ENCODE data around the gene IRS2. TPM values are rescaled to one million over a fixed set of nuclear protein-coding genes. Genes with fewer than 3 reads are reported as not detected.

Gene IRS2
- total RNA-seq, 1 donor from 2014 or later, result 2.6 TPM

DNA sequence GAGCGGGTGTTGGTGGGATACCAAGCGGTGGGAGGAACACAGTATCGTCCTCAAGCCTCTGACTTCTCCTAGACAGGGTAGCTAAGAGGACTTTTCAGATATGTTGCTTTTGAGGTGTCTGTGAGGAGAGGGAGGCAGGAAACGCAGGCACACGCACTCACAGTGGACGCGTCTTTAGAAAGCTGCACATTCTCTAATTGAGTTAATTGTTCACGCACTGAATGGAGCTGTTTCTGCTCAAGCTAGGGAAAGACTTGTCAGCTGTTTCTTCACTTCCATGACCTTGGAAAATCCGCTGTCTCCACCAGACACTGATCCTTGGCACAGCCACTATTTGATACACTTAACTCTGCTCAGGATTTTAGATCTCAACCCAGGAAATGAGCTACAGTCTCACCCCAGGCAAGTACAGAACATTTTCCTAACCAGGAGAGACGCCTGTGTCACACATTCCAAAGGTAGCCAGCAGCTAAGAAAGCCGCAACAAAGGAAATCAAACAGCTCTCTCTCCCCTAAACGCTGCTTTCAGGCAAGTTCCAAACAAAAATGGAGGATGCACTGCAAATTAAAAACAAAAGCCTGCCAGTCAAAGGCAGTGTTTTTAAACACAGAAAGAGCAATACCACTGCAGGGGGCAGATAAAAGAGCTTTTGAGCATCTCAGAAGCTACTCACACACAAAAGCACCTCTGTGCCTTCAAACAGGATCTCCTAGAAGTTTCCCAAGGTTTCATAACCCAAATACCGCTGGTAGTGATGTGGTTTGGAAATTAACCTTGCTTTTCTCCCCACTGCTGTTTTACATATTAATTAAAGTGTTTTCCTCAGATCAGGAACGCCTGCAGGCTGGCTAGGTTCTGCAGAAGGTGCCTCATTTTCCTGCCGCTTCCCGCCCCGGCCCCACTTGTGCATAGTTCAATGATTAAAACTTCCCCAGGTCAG lies 57.3 kb downstream of the IRS2 start:
- Histone ChIP-seq H3K36me3 (ENCODE audit: control insufficient read depth in 3 of 3, insufficient read depth in 3 of 3, low read length in 3 of 3) (no peaks in the 10 kb centered on the region), H3K27me3 (ENCODE audit: control insufficient read depth in 3 of 3, insufficient read depth in 3 of 3, low read length in 3 of 3) (peaks cover 4 to 20% (median 15%) of the 10 kb centered on the region in 3 donors), H3K4me1 (ENCODE audit: control insufficient read depth in 3 of 3, insufficient read depth in 3 of 3, low read length in 3 of 3) (peaks cover 0 to 2% (median 0%) of the 10 kb centered on the region in 3 donors), H3K9me3 (ENCODE audit: control insufficient read depth in 3 of 3, low read length in 3 of 3) (peaks cover 0 to 2% (median 2%) of the 10 kb centered on the region in 3 donors), H3K9ac (ENCODE audit: low read depth in 1 of 3, low read length in 3 of 3) (no peak overlapping the region), H3K27ac (ENCODE audit: low read depth, low read length) (no peak overlapping the region), H3K4me3 (ENCODE audit: low read length in 3 of 3) (no peak overlapping the region)

DNA sequence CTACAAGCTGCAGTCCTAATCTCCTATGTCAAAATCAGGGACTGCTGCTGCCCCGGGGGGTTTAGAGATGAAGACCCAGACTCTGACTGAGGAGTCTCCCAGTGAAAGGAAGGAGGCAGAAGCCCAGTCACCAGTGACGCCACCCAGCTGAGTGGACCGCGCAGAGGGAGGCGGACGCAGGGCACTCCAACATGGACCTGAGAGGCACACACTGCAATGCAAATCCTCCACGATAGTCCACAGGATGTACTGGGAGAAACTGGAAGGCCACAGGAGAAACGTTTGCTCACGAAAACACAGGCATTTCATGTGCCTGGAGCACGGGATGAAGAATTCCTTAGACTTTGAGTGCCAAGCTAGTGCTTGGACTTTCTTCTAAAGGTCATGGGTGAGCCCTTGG lies 58.3 kb downstream of the IRS2 start:
- H3K9ac ChIP-seq (ENCODE audit: low read depth in 1 of 3, low read length in 3 of 3), result no peak overlapping the region
- H3K36me3 ChIP-seq (ENCODE audit: control insufficient read depth in 3 of 3, insufficient read depth in 3 of 3, low read length in 3 of 3), result no peaks in the 10 kb centered on the region
- no peak overlapping the region for H3K27ac ChIP-seq (ENCODE audit: low read depth, low read length)
- H3K4me1 ChIP-seq (ENCODE audit: control insufficient read depth in 3 of 3, insufficient read depth in 3 of 3, low read length in 3 of 3), result peaks cover 0 to 2% (median 0%) of the 10 kb centered on the region in 3 donors
- no peak overlapping the region for H3K4me3 ChIP-seq (ENCODE audit: low read length in 3 of 3)
- H3K27me3 ChIP-seq (ENCODE audit: control insufficient read depth in 3 of 3, insufficient read depth in 3 of 3, low read length in 3 of 3), result peaks cover 4 to 20% (median 15%) of the 10 kb centered on the region in 3 donors
- H3K9me3 ChIP-seq (ENCODE audit: control insufficient read depth in 3 of 3, low read length in 3 of 3), result peaks cover 0 to 2% (median 2%) of the 10 kb centered on the region in 3 donors

DNA sequence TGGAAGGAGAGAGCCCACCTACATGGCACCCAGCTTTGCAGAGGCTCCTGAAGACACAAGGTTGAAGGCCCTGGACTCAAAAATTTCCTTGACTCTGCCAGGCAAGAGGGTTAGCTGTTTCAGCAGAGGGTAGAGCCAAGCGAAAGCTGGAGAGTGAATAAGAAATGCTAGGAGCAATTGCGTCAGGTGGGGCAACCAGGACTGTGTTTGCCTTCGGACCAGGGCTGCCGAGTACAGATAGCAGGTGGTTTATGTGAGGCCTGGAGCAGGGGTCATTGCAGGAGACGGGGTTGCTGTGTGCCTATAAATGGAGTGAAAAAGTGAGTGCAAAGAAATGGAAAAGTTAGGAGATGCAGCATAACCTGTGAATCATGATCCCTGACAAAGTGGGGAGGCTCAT lies 59.1 kb downstream of the IRS2 start:
- H3K36me3 ChIP-seq (ENCODE audit: control insufficient read depth in 3 of 3, insufficient read depth in 3 of 3, low read length in 3 of 3), result no peaks in the 10 kb centered on the region
- H3K27me3 ChIP-seq (ENCODE audit: control insufficient read depth in 3 of 3, insufficient read depth in 3 of 3, low read length in 3 of 3), result peaks cover 4 to 20% (median 15%) of the 10 kb centered on the region in 3 donors
- no peak overlapping the region for H3K9ac ChIP-seq (ENCODE audit: low read depth in 1 of 3, low read length in 3 of 3)
- no peak overlapping the region for H3K27ac ChIP-seq (ENCODE audit: low read depth, low read length)
- peaks cover 0 to 2% (median 2%) of the 10 kb centered on the region in 3 donors for H3K9me3 ChIP-seq (ENCODE audit: control insufficient read depth in 3 of 3, low read length in 3 of 3)
- H3K4me3 ChIP-seq (ENCODE audit: low read length in 3 of 3), result no peak overlapping the region
- peaks cover 0 to 2% (median 0%) of the 10 kb centered on the region in 3 donors for H3K4me1 ChIP-seq (ENCODE audit: control insufficient read depth in 3 of 3, insufficient read depth in 3 of 3, low read length in 3 of 3)

DNA sequence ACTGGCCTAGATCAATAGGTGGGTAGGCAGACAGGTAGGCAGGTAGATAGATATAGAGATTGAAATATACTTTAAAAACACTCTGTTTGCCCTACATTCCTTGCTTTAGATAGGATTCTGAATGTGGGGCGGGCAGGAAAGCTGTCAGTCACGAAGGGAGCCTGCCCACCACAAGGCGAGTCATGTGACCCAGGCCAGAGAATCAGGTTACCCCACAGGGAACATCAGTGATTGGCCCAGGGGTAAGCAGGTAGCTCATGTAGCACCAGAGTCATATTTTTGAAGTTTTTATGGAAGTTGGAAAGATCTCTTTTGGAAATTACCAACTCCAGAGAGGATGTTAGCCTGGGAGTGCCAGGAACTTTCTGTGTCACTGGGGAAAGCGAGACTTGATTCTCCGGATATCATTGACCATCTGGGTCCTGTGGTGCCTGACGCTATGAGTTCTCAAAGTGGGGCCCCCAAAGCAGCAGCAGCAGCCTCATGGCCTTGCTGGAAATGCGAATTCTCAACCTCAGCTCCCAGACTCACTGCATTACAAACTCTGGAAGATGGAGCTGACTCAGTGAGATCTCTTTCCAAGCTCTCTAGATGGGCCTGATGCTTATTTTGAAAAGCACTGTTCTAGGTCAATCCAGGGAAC lies 60.3 kb downstream of the IRS2 start:
- no peaks in the 10 kb centered on the region for H3K36me3 ChIP-seq (ENCODE audit: control insufficient read depth in 3 of 3, insufficient read depth in 3 of 3, low read length in 3 of 3)
- no peak overlapping the region for H3K9ac ChIP-seq (ENCODE audit: low read depth in 1 of 3, low read length in 3 of 3)
- H3K27ac ChIP-seq (ENCODE audit: low read depth, low read length), result no peak overlapping the region
- peaks cover 0 to 2% (median 0%) of the 10 kb centered on the region in 3 donors for H3K4me1 ChIP-seq (ENCODE audit: control insufficient read depth in 3 of 3, insufficient read depth in 3 of 3, low read length in 3 of 3)
- H3K4me3 ChIP-seq (ENCODE audit: low read length in 3 of 3), result no peak overlapping the region
- H3K27me3 ChIP-seq (ENCODE audit: control insufficient read depth in 3 of 3, insufficient read depth in 3 of 3, low read length in 3 of 3), result peaks cover 4 to 20% (median 15%) of the 10 kb centered on the region in 3 donors
- peaks cover 0 to 2% (median 0%) of the 10 kb centered on the region in 3 donors for H3K9me3 ChIP-seq (ENCODE audit: control insufficient read depth in 3 of 3, low read length in 3 of 3)

DNA sequence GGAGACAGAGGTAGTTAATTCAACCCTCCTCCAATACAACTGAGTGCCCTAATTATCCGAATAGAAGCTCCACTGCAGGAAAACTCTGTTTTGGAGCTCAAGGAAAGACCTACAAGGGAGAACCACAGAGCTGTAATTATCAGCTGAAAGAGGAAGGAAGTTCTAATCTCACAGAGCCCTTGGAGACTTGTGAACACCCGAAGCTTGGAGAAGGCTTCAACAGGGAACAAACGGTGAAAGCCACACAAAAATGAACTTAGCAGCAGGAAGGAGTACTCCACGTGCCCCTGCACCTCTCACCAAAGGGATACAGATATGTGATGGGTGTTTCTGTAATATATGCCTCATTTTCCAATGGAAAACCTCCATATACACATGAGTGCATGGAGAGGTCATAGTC lies 61.1 kb downstream of the IRS2 start:
- peaks cover 4 to 19% (median 15%) of the 10 kb centered on the region in 3 donors for H3K27me3 ChIP-seq (ENCODE audit: control insufficient read depth in 3 of 3, insufficient read depth in 3 of 3, low read length in 3 of 3)
- H3K27ac ChIP-seq (ENCODE audit: low read depth, low read length), result no peak overlapping the region
- no peak overlapping the region for H3K9ac ChIP-seq (ENCODE audit: low read depth in 1 of 3, low read length in 3 of 3)
- peaks cover 0 to 2% (median 0%) of the 10 kb centered on the region in 3 donors for H3K4me1 ChIP-seq (ENCODE audit: control insufficient read depth in 3 of 3, insufficient read depth in 3 of 3, low read length in 3 of 3)
- H3K9me3 ChIP-seq (ENCODE audit: control insufficient read depth in 3 of 3, low read length in 3 of 3), result peaks cover 0 to 2% (median 0%) of the 10 kb centered on the region in 3 donors
- no peaks in the 10 kb centered on the region for H3K36me3 ChIP-seq (ENCODE audit: control insufficient read depth in 3 of 3, insufficient read depth in 3 of 3, low read length in 3 of 3)
- H3K4me3 ChIP-seq (ENCODE audit: low read length in 3 of 3), result no peak overlapping the region

DNA sequence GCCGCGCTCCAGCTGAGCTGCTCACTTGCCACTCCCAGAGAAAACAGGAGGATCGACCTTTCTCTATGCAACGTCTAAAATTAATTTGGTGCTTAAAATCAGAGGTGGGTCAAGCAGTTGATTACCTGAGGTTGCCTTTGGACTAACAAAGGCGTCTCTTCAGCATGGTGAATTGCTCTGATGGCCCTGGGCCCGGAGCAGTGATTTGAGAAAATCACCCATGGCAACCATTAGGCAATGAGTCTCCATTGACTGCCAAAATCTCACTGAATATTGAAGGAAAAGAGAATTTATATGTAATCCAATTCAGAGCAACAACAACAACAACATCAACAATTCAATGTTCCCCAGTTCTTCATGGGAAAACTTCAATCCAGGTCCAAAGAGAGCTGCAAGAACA lies 61.8 kb downstream of the IRS2 start:
- H3K9me3 ChIP-seq (ENCODE audit: control insufficient read depth in 3 of 3, low read length in 3 of 3), result peaks cover 0 to 2% (median 0%) of the 10 kb centered on the region in 3 donors
- no peak overlapping the region for H3K4me3 ChIP-seq (ENCODE audit: low read length in 3 of 3)
- no peaks in the 10 kb centered on the region for H3K36me3 ChIP-seq (ENCODE audit: control insufficient read depth in 3 of 3, insufficient read depth in 3 of 3, low read length in 3 of 3)
- peaks cover 4 to 15% (median 15%) of the 10 kb centered on the region in 3 donors for H3K27me3 ChIP-seq (ENCODE audit: control insufficient read depth in 3 of 3, insufficient read depth in 3 of 3, low read length in 3 of 3)
- no peak overlapping the region for H3K27ac ChIP-seq (ENCODE audit: low read depth, low read length)
- no peak overlapping the region for H3K9ac ChIP-seq (ENCODE audit: low read depth in 1 of 3, low read length in 3 of 3)
- peaks cover 0 to 2% (median 0%) of the 10 kb centered on the region in 3 donors for H3K4me1 ChIP-seq (ENCODE audit: control insufficient read depth in 3 of 3, insufficient read depth in 3 of 3, low read length in 3 of 3)

DNA sequence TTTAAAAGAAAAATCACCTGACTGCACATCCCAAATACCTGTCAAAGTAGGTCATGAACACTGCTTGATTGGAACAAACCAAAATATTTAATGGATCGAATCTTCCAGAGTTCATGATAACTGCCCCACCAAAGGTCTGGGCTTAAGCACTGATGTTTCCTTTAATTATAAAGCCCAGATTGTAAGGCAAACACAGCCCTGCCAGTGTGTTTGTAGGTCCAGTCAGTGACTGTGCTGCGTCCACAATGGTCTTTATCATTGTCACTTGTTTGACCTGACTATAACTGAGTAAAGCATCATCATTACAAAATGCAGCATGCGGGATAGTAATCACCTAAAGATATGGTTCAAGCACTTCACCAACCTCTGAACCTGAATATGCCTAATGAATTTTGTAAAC lies 63.3 kb downstream of the IRS2 start:
- H3K4me1 ChIP-seq (ENCODE audit: control insufficient read depth in 3 of 3, insufficient read depth in 3 of 3, low read length in 3 of 3), result peaks cover 0 to 2% (median 0%) of the 10 kb centered on the region in 3 donors
- no peaks in the 10 kb centered on the region for H3K36me3 ChIP-seq (ENCODE audit: control insufficient read depth in 3 of 3, insufficient read depth in 3 of 3, low read length in 3 of 3)
- no peak overlapping the region for H3K27ac ChIP-seq (ENCODE audit: low read depth, low read length)
- no peak overlapping the region for H3K9ac ChIP-seq (ENCODE audit: low read depth in 1 of 3, low read length in 3 of 3)
- peaks cover 4 to 8% (median 6%) of the 10 kb centered on the region in 3 donors for H3K27me3 ChIP-seq (ENCODE audit: control insufficient read depth in 3 of 3, insufficient read depth in 3 of 3, low read length in 3 of 3)
- no peak overlapping the region for H3K4me3 ChIP-seq (ENCODE audit: low read length in 3 of 3)
- peaks cover 0 to 2% (median 0%) of the 10 kb centered on the region in 3 donors for H3K9me3 ChIP-seq (ENCODE audit: control insufficient read depth in 3 of 3, low read length in 3 of 3)

DNA sequence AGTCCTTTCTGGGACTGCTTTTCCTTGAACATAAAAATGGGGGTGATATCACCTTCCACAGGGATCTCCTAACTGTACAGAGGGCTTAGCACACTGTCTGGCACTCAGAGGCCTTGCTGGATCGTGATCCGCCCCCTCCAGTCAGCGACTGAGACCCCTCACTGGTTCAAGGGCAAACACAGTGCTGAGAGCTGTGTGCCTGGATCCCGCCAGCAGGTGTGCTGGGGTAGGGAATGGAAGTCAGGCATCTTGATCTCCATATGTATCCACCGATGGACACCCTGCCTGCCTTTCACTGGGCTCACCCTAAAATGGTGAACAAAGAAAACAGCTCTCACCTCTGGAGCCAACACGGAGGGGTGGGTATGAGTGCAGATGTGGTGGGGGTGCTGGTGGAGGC lies 64.3 kb downstream of the IRS2 start:
- H3K27ac ChIP-seq (ENCODE audit: low read depth, low read length), result no peak overlapping the region
- H3K27me3 ChIP-seq (ENCODE audit: control insufficient read depth in 3 of 3, insufficient read depth in 3 of 3, low read length in 3 of 3), result peaks cover 0 to 2% (median 0%) of the 10 kb centered on the region in 3 donors
- peaks cover 0 to 2% (median 0%) of the 10 kb centered on the region in 3 donors for H3K9me3 ChIP-seq (ENCODE audit: control insufficient read depth in 3 of 3, low read length in 3 of 3)
- H3K9ac ChIP-seq (ENCODE audit: low read depth in 1 of 3, low read length in 3 of 3), result no peak overlapping the region
- no peak overlapping the region for H3K4me3 ChIP-seq (ENCODE audit: low read length in 3 of 3)
- H3K4me1 ChIP-seq (ENCODE audit: control insufficient read depth in 3 of 3, insufficient read depth in 3 of 3, low read length in 3 of 3), result peaks cover 0 to 2% (median 0%) of the 10 kb centered on the region in 3 donors
- no peaks in the 10 kb centered on the region for H3K36me3 ChIP-seq (ENCODE audit: control insufficient read depth in 3 of 3, insufficient read depth in 3 of 3, low read length in 3 of 3)

DNA sequence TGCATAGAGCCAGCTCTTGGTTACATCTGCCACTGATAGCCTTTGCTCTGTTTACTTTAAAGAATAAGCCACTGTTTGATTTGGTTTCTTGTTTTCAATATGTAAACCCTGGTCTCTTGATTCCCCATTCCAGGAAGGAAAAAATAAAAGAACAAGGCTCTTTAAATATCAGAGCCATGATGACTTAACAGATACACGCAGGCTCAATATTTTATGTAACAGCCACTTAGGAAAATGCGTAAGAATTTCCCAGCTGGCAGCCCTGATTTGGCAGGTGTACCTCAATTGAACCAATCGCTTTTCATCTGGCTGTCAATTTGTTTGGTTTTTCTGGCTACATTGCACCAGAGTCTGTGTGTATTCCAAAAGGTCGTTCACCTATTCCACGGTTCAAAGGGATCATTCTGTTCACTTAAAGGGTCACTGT lies 65.6 kb downstream of the IRS2 start:
- Histone ChIP-seq H3K4me3 (ENCODE audit: low read length in 3 of 3) (no peak overlapping the region), H3K9ac (ENCODE audit: low read depth in 1 of 3, low read length in 3 of 3) (no peak overlapping the region), H3K4me1 (ENCODE audit: control insufficient read depth in 3 of 3, insufficient read depth in 3 of 3, low read length in 3 of 3) (peaks cover 0 to 3% (median 2%) of the 10 kb centered on the region in 3 donors)

More for the DNA sequence above, 65.6 kb downstream of the IRS2 start:
- Histone ChIP-seq H3K36me3 (ENCODE audit: control insufficient read depth in 3 of 3, insufficient read depth in 3 of 3, low read length in 3 of 3) (no peaks in the 10 kb centered on the region), H3K9me3 (ENCODE audit: control insufficient read depth in 3 of 3, low read length in 3 of 3) (peaks cover 0 to 2% (median 0%) of the 10 kb centered on the region in 3 donors), H3K27ac (ENCODE audit: low read depth, low read length) (no peak overlapping the region), H3K27me3 (ENCODE audit: control insufficient read depth in 3 of 3, insufficient read depth in 3 of 3, low read length in 3 of 3) (no peaks in the 10 kb centered on the region)
